Activated B cell treated with CpG ODN at 0.5 μM for 24 hours (primary cell): ENCODE data around the gene SFI1. TPM values are rescaled to one million over a fixed set of nuclear protein-coding genes. Genes with fewer than 3 reads are reported as not detected.
A peak's percentile ranks its signal among the peaks of the same experiment; 100 is the strongest.

Source experiments
- ATAC-seq: fragments of 200-7000 bp; cut with Tn5 transposase; one replicate; pipeline ENCODE4 v1.10.0; 2021; ENCODE audit warnings: low read depth, mild to moderate bottlenecking, moderate library complexity
- CTCF ChIA-PET: fragments of 350-600 bp; sonication (Branson Sonifier 250); formaldehyde crosslinking; loops from one replicate; lab custom pipeline; 2021; ENCODE audit warnings: antibody characterized with exemption; lab: Charles Lee
- POLR2A ChIA-PET: fragments of 350-600 bp; sonication (Branson Sonifier 250); formaldehyde crosslinking; loops from one replicate; lab custom pipeline; 2021; ENCODE audit warnings: antibody characterized with exemption; lab: Charles Lee
- DNase-seq: peaks from one replicate; pipeline ENCODE4 v3.0.0; 2022
- H3K27ac Mint-ChIP-seq: one replicate; pipeline ENCODE4 v1.8.0; 2020; ENCODE audit warnings: mixed read lengths
- H3K27me3 Mint-ChIP-seq: one replicate; pipeline ENCODE4 v1.8.0; 2021; ENCODE audit warnings: mixed read lengths
- H3K36me3 Mint-ChIP-seq: one replicate; pipeline ENCODE4 v1.8.0; 2021; ENCODE audit warnings: low read depth, mixed read lengths
- H3K4me1 Mint-ChIP-seq: one replicate; pipeline ENCODE4 v1.8.0; 2021; ENCODE audit warnings: mixed read lengths
- H3K4me3 Mint-ChIP-seq: one replicate; pipeline ENCODE4 v1.8.0; 2020; ENCODE audit warnings: mild to moderate bottlenecking, mixed read lengths
- H3K9me3 Mint-ChIP-seq: one replicate; pipeline ENCODE4 v1.8.0; 2020; ENCODE audit warnings: mixed read lengths
- intact Hi-C: fragments of 100-400 bp; cut with micrococcal nuclease; formaldehyde crosslinking; loops from one replicate; pipeline ENCODE4 v1.15.1; 2024
- total RNA-seq: library from RNA; stranded (reverse); gene quantifications from 2 replicates; pipeline ENCODE4 v1.2.3, GENCODE V29; 2022
- TF ChIP-seq, protein P1 (sequence below): fragments of 200-600 bp; IDR thresholded peaks from one replicate; pipeline ENCODE4 v1.8.0; 2022; ENCODE audit warnings: antibody characterized with exemption, mild to moderate bottlenecking

Gene SFI1
- total RNA-seq, 1 donor from 2014 or later: 126 TPM

DNA sequence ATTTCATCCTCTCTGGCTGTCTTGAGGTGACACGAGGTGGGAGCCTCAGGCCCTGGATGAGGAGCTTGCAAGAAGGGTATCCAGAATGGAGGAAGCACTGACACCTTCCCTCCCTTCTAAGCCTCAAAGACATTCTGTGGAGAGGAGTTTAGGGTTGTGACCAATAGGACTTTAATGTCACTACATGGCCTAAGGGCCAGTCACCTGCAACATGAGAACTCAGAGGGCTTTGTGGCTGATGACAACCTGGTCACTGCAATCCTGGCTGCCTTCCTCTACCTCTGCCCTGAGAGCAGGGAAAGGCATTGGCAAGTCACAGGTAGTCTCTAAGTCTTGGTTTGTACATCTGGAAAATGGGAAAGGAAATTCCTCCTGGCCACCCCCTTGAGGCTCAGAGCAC is 132.0 kb downstream of the SFI1 start:
- POLR2A ChIA-PET: no interaction called here
- TF ChIP-seq, protein P1, sequence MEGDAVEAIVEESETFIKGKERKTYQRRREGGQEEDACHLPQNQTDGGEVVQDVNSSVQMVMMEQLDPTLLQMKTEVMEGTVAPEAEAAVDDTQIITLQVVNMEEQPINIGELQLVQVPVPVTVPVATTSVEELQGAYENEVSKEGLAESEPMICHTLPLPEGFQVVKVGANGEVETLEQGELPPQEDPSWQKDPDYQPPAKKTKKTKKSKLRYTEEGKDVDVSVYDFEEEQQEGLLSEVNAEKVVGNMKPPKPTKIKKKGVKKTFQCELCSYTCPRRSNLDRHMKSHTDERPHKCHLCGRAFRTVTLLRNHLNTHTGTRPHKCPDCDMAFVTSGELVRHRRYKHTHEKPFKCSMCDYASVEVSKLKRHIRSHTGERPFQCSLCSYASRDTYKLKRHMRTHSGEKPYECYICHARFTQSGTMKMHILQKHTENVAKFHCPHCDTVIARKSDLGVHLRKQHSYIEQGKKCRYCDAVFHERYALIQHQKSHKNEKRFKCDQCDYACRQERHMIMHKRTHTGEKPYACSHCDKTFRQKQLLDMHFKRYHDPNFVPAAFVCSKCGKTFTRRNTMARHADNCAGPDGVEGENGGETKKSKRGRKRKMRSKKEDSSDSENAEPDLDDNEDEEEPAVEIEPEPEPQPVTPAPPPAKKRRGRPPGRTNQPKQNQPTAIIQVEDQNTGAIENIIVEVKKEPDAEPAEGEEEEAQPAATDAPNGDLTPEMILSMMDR: no peak

DNA sequence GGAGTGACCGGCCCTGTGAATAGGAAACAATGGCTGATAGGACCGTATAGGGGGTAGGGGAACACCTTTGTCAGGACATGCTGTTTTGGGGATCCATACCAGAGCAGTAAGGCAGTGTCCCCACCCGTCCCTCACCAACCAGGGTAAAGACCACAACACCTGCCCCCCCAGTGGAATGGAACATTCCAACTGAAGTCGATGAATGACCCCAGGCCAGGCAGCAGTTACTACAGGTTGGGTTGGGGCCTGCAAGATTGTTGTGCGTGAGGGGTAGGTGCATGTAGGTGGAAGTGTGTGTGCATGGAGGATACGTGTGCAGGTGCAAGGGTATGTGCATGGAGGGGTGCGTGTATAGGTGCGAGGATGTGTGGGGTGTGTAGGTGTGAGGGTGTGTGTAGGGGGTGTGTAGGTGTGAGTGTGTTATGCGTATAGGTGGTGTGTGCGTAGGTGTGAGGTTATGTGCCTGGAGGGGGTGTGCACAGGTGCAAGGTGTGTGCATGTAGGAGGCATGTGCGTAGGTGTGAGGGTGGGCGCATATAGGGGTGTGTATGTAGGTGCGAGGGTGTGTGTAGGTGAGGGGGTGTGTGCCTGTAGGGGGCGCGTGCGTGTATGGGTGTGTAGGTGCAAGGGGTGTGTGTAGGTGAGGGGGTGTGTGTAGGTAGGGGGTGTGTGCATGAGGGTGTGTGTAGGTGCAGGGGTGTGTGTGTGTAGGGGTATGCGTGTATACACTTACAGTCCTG is 132.8 kb downstream of the SFI1 start:
- ATAC-seq: no peak
- peaks cover 22% of the 10 kb centered on the region for H3K36me3 Mint-ChIP-seq

More for the DNA sequence above, 132.0 kb downstream of the SFI1 start:
- Mint-ChIP-seq H3K4me3 (peak overlapping the region; percentile 6), H3K9me3 (no peaks in the 10 kb centered on the region), H3K4me1 (peaks cover 49% of the 10 kb centered on the region), H3K27ac (peak overlapping the region; percentile 41), H3K27me3 (no peaks in the 10 kb centered on the region), H3K36me3 (peaks cover 20% of the 10 kb centered on the region)
- intact Hi-C loops: no loop called here
- no peak for DNase-seq
- no peak for ATAC-seq
- CTCF ChIA-PET: no interaction called here

DNA sequence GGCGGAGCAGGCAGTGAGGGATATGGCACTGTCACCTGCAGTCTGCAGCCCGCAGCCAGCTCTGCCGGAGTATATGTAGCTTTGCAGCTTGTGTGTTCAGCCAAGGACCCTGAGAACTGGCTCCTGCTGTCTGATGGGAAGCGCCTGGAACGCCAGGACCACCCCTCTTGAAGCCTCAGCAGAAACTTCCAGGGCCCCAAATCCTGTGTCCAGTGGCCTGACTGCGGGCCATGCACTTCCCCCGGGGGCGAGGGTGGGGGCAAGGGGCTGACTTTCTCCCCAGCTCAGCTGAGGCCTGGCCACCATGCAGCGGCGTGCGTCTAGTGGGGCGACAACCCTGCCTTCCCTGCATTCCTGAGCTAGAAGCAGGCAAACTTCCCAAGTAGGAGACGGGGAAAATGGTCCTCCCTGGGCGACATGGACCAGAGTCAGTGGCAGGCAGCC is 133.4 kb downstream of the SFI1 start:
- peaks cover 59% of the 10 kb centered on the region for H3K4me1 Mint-ChIP-seq
- H3K4me3 Mint-ChIP-seq: peak overlapping the region; percentile 88
- ATAC-seq (no peak), DNase-seq (no peak)
- ChIA-PET POLR2A (interaction anchor here (0.9 to 2.9 kb wide), 13 partner anchors 9 to 283 kb away, joined by 3 to 24 read pairs (median 9); partner anchors contain the start of genes EIF4ENIF1, PATZ1, PISD and PRR14L), CTCF (interaction anchor here (1.2 to 10.0 kb wide), 6 partner anchors 14 to 231 kb away, joined by 3 to 92 read pairs (median 8); partner anchors contain the start of gene DRG1)
- H3K36me3 Mint-ChIP-seq: peaks cover 17% of the 10 kb centered on the region
- no peaks in the 10 kb centered on the region for H3K27me3 Mint-ChIP-seq
- TF ChIP-seq, protein P1: no peak
- intact Hi-C loops: loop anchor here (1.0 to 5.0 kb wide), 11 partner anchors 13 to 417 kb away; partner anchors contain the start of genes DRG1, LIMK2, PATZ1 and PIK3IP1
- H3K27ac Mint-ChIP-seq: peak overlapping the region; percentile 41
- no peaks in the 10 kb centered on the region for H3K9me3 Mint-ChIP-seq

More for the DNA sequence above, 132.8 kb downstream of the SFI1 start:
- intact Hi-C loops: no loop called here
- ChIA-PET CTCF (interaction anchor here (1.3 to 10.0 kb wide), 3 partner anchors 68 to 230 kb away, joined by 3 to 92 read pairs (median 12); partner anchors contain the start of gene DRG1), POLR2A (interaction anchor here (1.4 to 2.9 kb wide), 6 partner anchors 9 to 282 kb away, joined by 9 to 24 read pairs (median 15); partner anchors contain the start of gene PATZ1)
- Mint-ChIP-seq H3K27me3 (no peaks in the 10 kb centered on the region), H3K4me1 (peaks cover 55% of the 10 kb centered on the region), H3K27ac (peak overlapping the region; percentile 41), H3K9me3 (no peaks in the 10 kb centered on the region), H3K4me3 (peak overlapping the region; percentile 88)
- no peak for DNase-seq
- TF ChIP-seq, protein P1: no peak

DNA sequence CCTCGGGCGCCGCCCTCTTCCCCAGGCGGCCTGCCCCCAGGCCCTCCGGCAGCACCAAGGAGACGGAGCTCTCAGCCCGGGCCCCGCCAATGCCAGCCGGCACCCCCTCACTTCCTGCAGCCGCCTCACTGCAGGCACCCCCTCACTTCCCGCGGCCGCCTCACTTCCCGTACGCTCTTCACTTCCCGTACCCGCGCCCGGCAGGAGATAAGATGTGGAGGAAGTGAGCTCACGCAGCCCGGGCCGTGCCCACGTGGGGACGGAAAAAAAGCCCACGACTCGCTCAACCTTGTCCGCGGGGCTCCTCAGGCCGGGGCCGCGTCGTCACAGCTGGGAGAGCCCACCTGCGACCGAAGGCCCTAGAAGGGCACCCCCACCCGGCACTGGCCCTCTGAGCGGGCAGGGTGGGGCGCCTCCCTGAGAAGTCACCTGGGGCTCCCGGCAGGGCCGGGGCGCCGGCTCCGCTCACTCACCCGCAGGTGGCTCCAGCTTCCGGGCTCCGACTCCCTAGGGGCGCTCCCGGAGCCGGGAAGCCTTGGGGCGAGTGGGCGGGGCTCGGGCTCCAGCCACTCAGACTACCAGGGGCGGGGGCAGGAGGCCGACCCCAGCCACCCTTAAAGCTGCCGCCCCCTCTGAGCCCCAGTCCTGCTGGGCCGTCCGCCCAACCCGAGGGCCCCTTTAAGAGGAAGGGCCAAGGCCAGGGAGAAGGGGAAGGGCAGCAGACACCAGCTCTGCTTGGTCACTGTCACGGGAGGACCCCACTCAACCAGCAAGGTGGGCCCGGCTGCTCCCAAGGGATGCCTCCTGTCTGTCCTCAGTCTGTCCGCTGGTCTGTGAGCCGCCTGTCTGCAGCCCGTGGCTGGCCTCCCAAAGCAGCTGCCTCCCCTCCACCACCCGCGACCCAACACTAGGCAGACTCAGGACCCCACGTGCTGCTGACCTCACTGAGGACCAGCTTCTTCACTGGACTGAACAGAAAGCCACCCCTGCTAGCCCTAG is 134.3 kb downstream of the SFI1 start:
- Mint-ChIP-seq H3K4me1 (peaks cover 66% of the 10 kb centered on the region), H3K27ac (peak overlapping the region; percentile 95), H3K9me3 (no peaks in the 10 kb centered on the region), H3K36me3 (peaks cover 15% of the 10 kb centered on the region), H3K27me3 (no peaks in the 10 kb centered on the region), H3K4me3 (peak overlapping the region; percentile 88)
- intact Hi-C loops: loop anchor here (1.0 to 5.0 kb wide), 11 partner anchors 14 to 418 kb away; partner anchors contain the start of genes DRG1, LIMK2, PATZ1 and PIK3IP1
- ChIA-PET POLR2A (interaction anchor here (0.6 to 2.9 kb wide), 21 partner anchors 8 to 283 kb away, joined by 3 to 24 read pairs (median 4); partner anchors contain the start of genes EIF4ENIF1, PATZ1, PISD and PRR14L), CTCF (interaction anchor here (0.9 to 10.0 kb wide), 7 partner anchors 15 to 231 kb away, joined by 3 to 92 read pairs (median 5); partner anchors contain the start of gene DRG1)
- ATAC-seq: peak; percentile 80
- peak; percentile 83 for DNase-seq
- TF ChIP-seq, protein P1: no peak
